ENCODE data around the gene ANGPTL4. TPM values are rescaled to one million over a fixed set of nuclear protein-coding genes. Genes with fewer than 3 reads are reported as not detected.

The ANGPTL4 gene
- total RNA-seq, 1 donor from 2014 or later = not detected

DNA sequence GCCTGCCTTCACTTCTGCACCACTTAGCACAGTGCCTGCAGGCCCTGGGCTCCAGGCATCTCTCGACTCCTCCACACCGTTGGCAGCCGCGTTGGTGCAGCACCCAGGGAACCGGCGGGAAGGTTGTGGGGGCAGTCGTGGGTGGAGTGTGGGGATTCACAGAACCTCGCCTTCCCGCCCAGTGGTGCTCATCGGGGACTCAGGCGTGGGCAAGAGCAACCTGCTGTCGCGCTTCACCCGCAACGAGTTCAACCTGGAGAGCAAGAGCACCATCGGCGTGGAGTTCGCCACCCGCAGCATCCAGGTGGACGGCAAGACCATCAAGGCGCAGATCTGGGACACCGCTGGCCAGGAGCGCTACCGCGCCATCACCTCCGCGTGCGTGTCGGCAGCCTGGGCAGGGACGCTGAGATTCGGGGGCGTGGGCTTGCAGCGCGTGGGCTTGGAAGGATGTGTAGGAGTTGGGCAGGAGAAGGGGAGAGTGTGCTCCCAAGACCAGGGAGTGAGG lies 35.8 kb downstream of the ANGPTL4 start:
- Mint-ChIP-seq H3K4me1 (peaks cover 9% of the 10 kb centered on the region), H3K36me3 (peaks cover 13% of the 10 kb centered on the region), H3K9me3 (no peaks in the 10 kb centered on the region), H3K4me3 (no peak overlapping the region), H3K27me3 (ENCODE audit: insufficient read depth, low read depth) (peaks cover 6% of the 10 kb centered on the region), H3K27ac (no peak overlapping the region)
- Histone ChIP-seq H3K79me2 (ENCODE audit: low read depth) (peaks cover 46% of the 10 kb centered on the region), H3K36me3 (no peaks in the 10 kb centered on the region), H4K20me1 (ENCODE audit: low read depth) (peaks cover 35% of the 10 kb centered on the region), H2AFZ (replicated peaks) (no peak overlapping the region), H3K9ac (no peak overlapping the region), H3K27me3 (no peaks in the 10 kb centered on the region), H3K27ac (no peak overlapping the region), H3K9me3 (ENCODE audit: low read depth) (no peaks in the 10 kb centered on the region), H3K4me1 (no peaks in the 10 kb centered on the region), H3K4me2 (no peak overlapping the region), H3K4me3 (no peak overlapping the region), H3F3A (ENCODE audit: low read depth) (no peaks in the 10 kb centered on the region)
- DNase-seq (ENCODE audit: low spot score) = no peak
- TF ChIP-seq EZH2phosphoT487 (IDR thresholded peaks at IDR 0.05) = no peak

GRCh38 chr19:8401981-8402411 lies 38.0 kb downstream of the ANGPTL4 start:
- Histone ChIP-seq H3K79me2 (ENCODE audit: low read depth) (peaks cover 24% of the 10 kb centered on the region), H3K4me3 (no peak overlapping the region), H3F3A (ENCODE audit: low read depth) (no peaks in the 10 kb centered on the region), H3K9me3 (ENCODE audit: low read depth) (no peaks in the 10 kb centered on the region), H3K4me2 (no peak overlapping the region), H2AFZ (replicated peaks) (no peak overlapping the region), H3K27me3 (no peaks in the 10 kb centered on the region), H3K27ac (no peak overlapping the region), H4K20me1 (ENCODE audit: low read depth) (peaks cover 18% of the 10 kb centered on the region), H3K4me1 (no peaks in the 10 kb centered on the region), H3K36me3 (no peaks in the 10 kb centered on the region), H3K9ac (no peak overlapping the region)
- H3K9me3 Mint-ChIP-seq = no peaks in the 10 kb centered on the region
- no peak for DNase-seq (ENCODE audit: low spot score)
- H3K27ac Mint-ChIP-seq = no peak overlapping the region
- no peak for TF ChIP-seq EZH2 (IDR thresholded peaks at IDR 0.05)
- TF ChIP-seq, protein P1, sequence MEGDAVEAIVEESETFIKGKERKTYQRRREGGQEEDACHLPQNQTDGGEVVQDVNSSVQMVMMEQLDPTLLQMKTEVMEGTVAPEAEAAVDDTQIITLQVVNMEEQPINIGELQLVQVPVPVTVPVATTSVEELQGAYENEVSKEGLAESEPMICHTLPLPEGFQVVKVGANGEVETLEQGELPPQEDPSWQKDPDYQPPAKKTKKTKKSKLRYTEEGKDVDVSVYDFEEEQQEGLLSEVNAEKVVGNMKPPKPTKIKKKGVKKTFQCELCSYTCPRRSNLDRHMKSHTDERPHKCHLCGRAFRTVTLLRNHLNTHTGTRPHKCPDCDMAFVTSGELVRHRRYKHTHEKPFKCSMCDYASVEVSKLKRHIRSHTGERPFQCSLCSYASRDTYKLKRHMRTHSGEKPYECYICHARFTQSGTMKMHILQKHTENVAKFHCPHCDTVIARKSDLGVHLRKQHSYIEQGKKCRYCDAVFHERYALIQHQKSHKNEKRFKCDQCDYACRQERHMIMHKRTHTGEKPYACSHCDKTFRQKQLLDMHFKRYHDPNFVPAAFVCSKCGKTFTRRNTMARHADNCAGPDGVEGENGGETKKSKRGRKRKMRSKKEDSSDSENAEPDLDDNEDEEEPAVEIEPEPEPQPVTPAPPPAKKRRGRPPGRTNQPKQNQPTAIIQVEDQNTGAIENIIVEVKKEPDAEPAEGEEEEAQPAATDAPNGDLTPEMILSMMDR (IDR thresholded peaks at IDR 0.05) = no peak
- no peak for TF ChIP-seq EZH2phosphoT487 (IDR thresholded peaks at IDR 0.05)
- peaks cover 15% of the 10 kb centered on the region for H3K36me3 Mint-ChIP-seq
- peaks cover 5% of the 10 kb centered on the region for H3K4me1 Mint-ChIP-seq
- peaks cover 4% of the 10 kb centered on the region for H3K27me3 Mint-ChIP-seq (ENCODE audit: insufficient read depth, low read depth)
- no peak overlapping the region for H3K4me3 Mint-ChIP-seq

DNA sequence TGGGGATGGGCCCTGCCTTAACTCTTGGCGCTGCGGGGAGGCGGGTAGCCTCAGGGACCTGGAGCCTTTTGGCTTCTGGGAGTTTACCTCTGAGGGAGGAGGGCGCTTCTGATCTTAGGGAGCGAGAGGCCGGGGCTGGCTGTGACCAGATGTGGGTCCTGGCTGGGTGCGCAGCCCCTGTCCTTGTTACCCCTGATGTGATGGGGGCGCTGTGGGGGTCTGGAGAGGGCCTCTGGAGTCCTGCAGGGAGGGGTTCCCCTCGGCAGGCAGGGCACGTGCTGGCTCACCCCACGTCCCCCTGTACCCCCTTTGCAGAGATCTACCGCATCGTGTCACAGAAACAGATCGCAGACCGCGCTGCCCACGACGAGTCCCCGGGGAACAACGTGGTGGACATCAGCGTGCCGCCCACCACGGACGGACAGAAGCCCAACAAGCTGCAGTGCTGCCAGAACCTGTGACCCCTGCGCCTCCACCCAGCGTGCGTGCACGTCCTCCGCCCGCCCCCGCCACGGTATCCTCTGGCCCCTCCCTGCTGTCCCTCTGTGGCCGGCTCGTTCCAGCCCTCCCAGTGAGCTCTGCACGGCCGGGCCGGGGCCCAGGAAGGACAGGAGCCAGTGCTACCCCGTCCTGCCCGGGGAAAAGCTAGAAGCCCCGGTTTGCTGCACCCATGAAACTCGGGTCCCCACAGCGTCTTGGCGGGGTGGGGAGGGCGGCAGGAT lies 39.3 kb downstream of the ANGPTL4 start:
- Histone ChIP-seq H4K20me1 (ENCODE audit: low read depth) (peaks cover 8% of the 10 kb centered on the region), H3K9ac (no peak overlapping the region), H3K27me3 (no peaks in the 10 kb centered on the region), H3K36me3 (no peaks in the 10 kb centered on the region), H3K27ac (no peak overlapping the region), H3K4me2 (no peak overlapping the region), H3K79me2 (ENCODE audit: low read depth) (peaks cover 13% of the 10 kb centered on the region), H3F3A (ENCODE audit: low read depth) (no peaks in the 10 kb centered on the region), H3K9me3 (ENCODE audit: low read depth) (no peaks in the 10 kb centered on the region), H3K4me1 (no peaks in the 10 kb centered on the region), H3K4me3 (no peak overlapping the region), H2AFZ (replicated peaks) (no peak overlapping the region)
- no peaks in the 10 kb centered on the region for H3K4me1 Mint-ChIP-seq
- H3K9me3 Mint-ChIP-seq = no peaks in the 10 kb centered on the region
- H3K27ac Mint-ChIP-seq = no peak overlapping the region
- peaks cover 15% of the 10 kb centered on the region for H3K36me3 Mint-ChIP-seq
- peaks cover 2% of the 10 kb centered on the region for H3K27me3 Mint-ChIP-seq (ENCODE audit: insufficient read depth, low read depth)
- TF ChIP-seq EZH2 (IDR thresholded peaks at IDR 0.05) = no peak
- TF ChIP-seq, protein P1 (IDR thresholded peaks at IDR 0.05) = no peak
- no peak for TF ChIP-seq EZH2phosphoT487 (IDR thresholded peaks at IDR 0.05)
- no peak overlapping the region for H3K4me3 Mint-ChIP-seq
- DNase-seq (ENCODE audit: low spot score) = no peak

GRCh38 chr19:8403820-8404109 lies 39.8 kb downstream of the ANGPTL4 start:
- no peak overlapping the region for H3K27ac Mint-ChIP-seq
- TF ChIP-seq, protein P1 (IDR thresholded peaks at IDR 0.05) = no peak
- TF ChIP-seq EZH2 (IDR thresholded peaks at IDR 0.05) = no peak
- peaks cover 2% of the 10 kb centered on the region for H3K27me3 Mint-ChIP-seq (ENCODE audit: insufficient read depth, low read depth)
- no peak overlapping the region for H3K4me2 ChIP-seq
- no peak for DNase-seq (ENCODE audit: low spot score)
- H3K4me3 ChIP-seq = no peak overlapping the region
- H3K4me3 Mint-ChIP-seq = no peak overlapping the region
- H3K79me2 ChIP-seq (ENCODE audit: low read depth) = peaks cover 8% of the 10 kb centered on the region
- no peaks in the 10 kb centered on the region for H3K27me3 ChIP-seq
- no peak overlapping the region for H3K27ac ChIP-seq
- peaks cover 15% of the 10 kb centered on the region for H3K36me3 Mint-ChIP-seq
- H3K9me3 Mint-ChIP-seq = no peaks in the 10 kb centered on the region
- no peaks in the 10 kb centered on the region for H3K36me3 ChIP-seq
- H3K9me3 ChIP-seq (ENCODE audit: low read depth) = no peaks in the 10 kb centered on the region
- H4K20me1 ChIP-seq (ENCODE audit: low read depth) = peaks cover 4% of the 10 kb centered on the region
- no peaks in the 10 kb centered on the region for H3K4me1 Mint-ChIP-seq
- no peak overlapping the region for H3K9ac ChIP-seq
- H2AFZ ChIP-seq (replicated peaks) = no peak overlapping the region
- H3K4me1 ChIP-seq = no peaks in the 10 kb centered on the region
- no peaks in the 10 kb centered on the region for H3F3A ChIP-seq (ENCODE audit: low read depth)
